ENCODE data around the gene NOL4L.
"Not testable (repeated sequence)": the region's sequence is repeated elsewhere in the genome, so short reads cannot be mapped to it uniquely, and the experiment has no call there.

Gene NOL4L

GRCh38 chr20:32429343-32429742 is 155.8 kb downstream of the NOL4L start:
- no peak overlapping the region for H3K9ac ChIP-seq (ENCODE audit: insufficient read length)
- no peak for DNase-seq (ENCODE audit: low read depth, low spot score)
- no peak overlapping the region for H3K4me3 ChIP-seq
- no peaks in the 10 kb centered on the region for H3K9me3 ChIP-seq (ENCODE audit: low read depth, low read length)
- H3K27ac ChIP-seq: no peak overlapping the region
- TF ChIP-seq EZH2 (IDR thresholded peaks at IDR 0.05) (no peak), FOXP2 (optimal IDR thresholded peaks at IDR 0.05; ENCODE audit: control extremely low read depth, extremely low read length, insufficient read depth) (no peak), POLR2AphosphoS5 (IDR thresholded peaks at IDR 0.05; ENCODE audit: borderline replicate concordance, low read depth, low read length) (no peak)
- peaks cover 84% of the 10 kb centered on the region for H3K36me3 ChIP-seq (ENCODE audit: insufficient read depth, low read length)

DNA sequence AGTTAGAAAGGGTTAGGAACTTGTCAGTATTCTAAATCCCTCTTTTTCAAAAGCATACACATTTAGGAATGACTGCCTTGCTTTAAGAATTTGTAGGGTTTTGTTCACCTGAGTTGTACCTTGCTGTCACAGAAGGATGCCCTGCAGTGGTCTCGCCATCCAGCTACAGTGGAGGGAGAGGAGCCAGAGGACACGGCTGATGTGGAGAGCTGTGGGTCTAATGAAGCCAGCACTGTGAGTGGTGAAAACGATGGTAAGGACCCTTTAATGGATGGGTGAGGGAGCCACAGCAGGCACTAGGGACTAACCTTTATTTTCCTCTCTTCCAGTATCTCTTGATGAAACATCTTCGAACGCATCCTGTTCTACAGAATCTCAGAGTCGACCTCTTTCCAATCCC is 157.1 kb downstream of the NOL4L start:
- Histone ChIP-seq H3K4me3 (no peak overlapping the region), H3K27ac (no peak overlapping the region), H3K9me3 (ENCODE audit: low read depth, low read length) (no peaks in the 10 kb centered on the region), H3K9ac (ENCODE audit: insufficient read length) (no peak overlapping the region), H3K36me3 (ENCODE audit: insufficient read depth, low read length) (peaks cover 70% of the 10 kb centered on the region)
- DNase-seq (ENCODE audit: low read depth, low spot score): no peak
- no peak for TF ChIP-seq POLR2AphosphoS5 (IDR thresholded peaks at IDR 0.05; ENCODE audit: borderline replicate concordance, low read depth, low read length)
- TF ChIP-seq FOXP2 (optimal IDR thresholded peaks at IDR 0.05; ENCODE audit: control extremely low read depth, extremely low read length, insufficient read depth): no peak
- no peak for TF ChIP-seq EZH2 (IDR thresholded peaks at IDR 0.05)

GRCh38 chr20:32421290-32421689 is 163.8 kb downstream of the NOL4L start:
- Histone ChIP-seq H3K36me3 (ENCODE audit: insufficient read depth, low read length) (peaks cover 12% of the 10 kb centered on the region; the same call in 1 of the 2 replicates), H3K4me3 (no peak overlapping the region), H3K27ac (peak overlapping the region; percentile 42; the same call in 1 of the 2 replicates), H3K9me3 (ENCODE audit: low read depth, low read length) (no peaks in the 10 kb centered on the region), H3K9ac (ENCODE audit: insufficient read length) (no peak overlapping the region)
- TF ChIP-seq POLR2AphosphoS5 (IDR thresholded peaks at IDR 0.05; ENCODE audit: borderline replicate concordance, low read depth, low read length) (no peak), EZH2 (IDR thresholded peaks at IDR 0.05) (no peak), FOXP2 (optimal IDR thresholded peaks at IDR 0.05; ENCODE audit: control extremely low read depth, extremely low read length, insufficient read depth) (no peak)
- no peak for DNase-seq (ENCODE audit: low read depth, low spot score)

DNA sequence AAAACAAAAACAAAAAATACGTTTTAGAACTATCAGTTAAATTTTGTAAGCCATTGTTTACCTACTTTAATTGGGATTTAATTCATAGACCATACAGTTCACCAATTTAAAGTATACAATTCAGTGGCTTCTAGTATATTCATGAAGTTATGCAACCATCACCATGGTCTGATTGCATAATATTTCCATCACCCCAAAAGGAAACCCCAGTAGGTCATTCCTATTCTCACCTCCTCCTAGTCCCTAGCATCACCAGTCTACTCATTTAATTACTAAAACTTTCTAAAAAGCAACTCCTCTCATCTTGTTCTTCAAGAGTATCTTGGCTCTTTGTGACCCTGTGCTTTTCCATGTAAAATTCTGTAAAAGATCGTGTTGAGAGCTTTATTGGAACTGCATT is 166.8 kb downstream of the NOL4L start:
- no peaks in the 10 kb centered on the region; the same call in 1 of the 2 replicates for H3K36me3 ChIP-seq (ENCODE audit: insufficient read depth, low read length)
- no peak for DNase-seq (ENCODE audit: low read depth, low spot score)
- no peak overlapping the region for H3K4me3 ChIP-seq
- TF ChIP-seq EZH2 (IDR thresholded peaks at IDR 0.05) (no peak), FOXP2 (optimal IDR thresholded peaks at IDR 0.05; ENCODE audit: control extremely low read depth, extremely low read length, insufficient read depth) (no peak), POLR2AphosphoS5 (IDR thresholded peaks at IDR 0.05; ENCODE audit: borderline replicate concordance, low read depth, low read length) (no peak)
- H3K9me3 ChIP-seq (ENCODE audit: low read depth, low read length): no peaks in the 10 kb centered on the region
- no peak overlapping the region for H3K27ac ChIP-seq
- H3K9ac ChIP-seq (ENCODE audit: insufficient read length): no peak overlapping the region

- Histone ChIP-seq H3K4me3 (no peak overlapping the region), H3K9me3 (ENCODE audit: low read depth, low read length) (no peaks in the 10 kb centered on the region), H3K36me3 (ENCODE audit: insufficient read depth, low read length) (peaks cover 6% of the 10 kb centered on the region; the same call in 1 of the 2 replicates), H3K27ac (0 out of 2 replicates have a peak overlapping the region, but pooled peaks have one; percentile 12), H3K9ac (ENCODE audit: insufficient read length) (no peak overlapping the region)
- TF ChIP-seq EZH2 (IDR thresholded peaks at IDR 0.05) (no peak), FOXP2 (optimal IDR thresholded peaks at IDR 0.05; ENCODE audit: control extremely low read depth, extremely low read length, insufficient read depth) (no peak), POLR2AphosphoS5 (IDR thresholded peaks at IDR 0.05; ENCODE audit: borderline replicate concordance, low read depth, low read length) (no peak)
- no peak for DNase-seq (ENCODE audit: low read depth, low spot score)
Observed at GRCh38 chr20:32416206-32416605, 168.9 kb downstream of the NOL4L start.

- Histone ChIP-seq H3K9ac (ENCODE audit: insufficient read length) (no peak overlapping the region), H3K4me3 (no peak overlapping the region), H3K9me3 (ENCODE audit: low read depth, low read length) (no peaks in the 10 kb centered on the region), H3K27ac (peak overlapping the region; percentile 2; the same call in 1 of the 2 replicates), H3K36me3 (ENCODE audit: insufficient read depth, low read length) (peaks cover 6% of the 10 kb centered on the region)
- TF ChIP-seq POLR2AphosphoS5 (IDR thresholded peaks at IDR 0.05; ENCODE audit: borderline replicate concordance, low read depth, low read length): no peak
- TF ChIP-seq EZH2 (IDR thresholded peaks at IDR 0.05): no peak
- TF ChIP-seq FOXP2 (optimal IDR thresholded peaks at IDR 0.05; ENCODE audit: control extremely low read depth, extremely low read length, insufficient read depth): no peak
- DNase-seq (ENCODE audit: low read depth, low spot score): no peak
Observed at GRCh38 chr20:32415494-32415893, 169.6 kb downstream of the NOL4L start.

- H3K9ac ChIP-seq (ENCODE audit: insufficient read length): no peak overlapping the region
- H3K36me3 ChIP-seq (ENCODE audit: insufficient read depth, low read length): peaks cover 22% of the 10 kb centered on the region
- DNase-seq (ENCODE audit: low read depth, low spot score): no peak
- no peak overlapping the region for H3K27ac ChIP-seq
- TF ChIP-seq POLR2AphosphoS5 (IDR thresholded peaks at IDR 0.05; ENCODE audit: borderline replicate concordance, low read depth, low read length): no peak
- TF ChIP-seq FOXP2 (optimal IDR thresholded peaks at IDR 0.05; ENCODE audit: control extremely low read depth, extremely low read length, insufficient read depth): no peak
- no peak for TF ChIP-seq EZH2 (IDR thresholded peaks at IDR 0.05)
- no peaks in the 10 kb centered on the region for H3K9me3 ChIP-seq (ENCODE audit: low read depth, low read length)
- no peak overlapping the region for H3K4me3 ChIP-seq
Observed at GRCh38 chr20:32411955-32412706, 173.0 kb downstream of the NOL4L start.

GRCh38 chr20:32407131-32407750 is 177.9 kb downstream of the NOL4L start:
- DNase-seq (ENCODE audit: low read depth, low spot score): not testable (repeated sequence)

More at GRCh38 chr20:32407131-32407750, 177.9 kb downstream of the NOL4L start:
- H3K36me3 ChIP-seq (ENCODE audit: insufficient read depth, low read length): peaks cover 29% of the 10 kb centered on the region
- not testable (repeated sequence) for H3K9me3 ChIP-seq (ENCODE audit: low read depth, low read length); H3K27ac ChIP-seq; H3K4me3 ChIP-seq; H3K9ac ChIP-seq (ENCODE audit: insufficient read length)
